Neural progenitor cell (in vitro differentiated cells): Measurements from ENCODE around the gene MYBL2. TPM values are rescaled to one million over a fixed set of nuclear protein-coding genes. Genes with fewer than 3 reads are reported as not detected.

Source experiments
- DNase-seq: peaks from one replicate; pipeline ENCODE4 v3.0.0-alpha.2; 2016; ENCODE audit warnings: low spot score
- H2AFZ ChIP-seq: fragments of 200-600 bp; sonication (generic); replicated peaks from 2 replicates; pipeline ENCODE4 v1.6.1; 2016; ENCODE audit warnings: antibody characterized with exemption
- H3F3A ChIP-seq: fragments of 200-600 bp; sonication (generic); 2 replicates; pipeline ENCODE4 v1.6.1; 2016; ENCODE audit warnings: antibody characterized with exemption, low read depth
- H3K27ac ChIP-seq: fragments of 200-600 bp; sonication (generic); 2 replicates; pipeline ENCODE4 v1.5.1; 2016; ENCODE audit warnings: mild to moderate bottlenecking
- H3K27me3 ChIP-seq: fragments of 200-600 bp; sonication (generic); 2 replicates; pipeline ENCODE4 v1.6.1; 2016; ENCODE audit warnings: mild to moderate bottlenecking, moderate library complexity
- H3K36me3 ChIP-seq: fragments of 200-600 bp; sonication (generic); 2 replicates; pipeline ENCODE4 v1.5.1; 2016
- H3K4me1 ChIP-seq: fragments of 200-600 bp; sonication (generic); 2 replicates; pipeline ENCODE4 v1.6.1; 2016; ENCODE audit warnings: mixed run types
- H3K4me2 ChIP-seq: fragments of 200-600 bp; sonication (generic); 2 replicates; pipeline ENCODE4 v1.6.1; 2016
- H3K4me3 ChIP-seq: fragments of 200-600 bp; sonication (generic); 2 replicates; pipeline ENCODE4 v1.5.1; 2016
- H3K79me2 ChIP-seq: fragments of 200-600 bp; sonication (generic); 2 replicates; pipeline ENCODE4 v1.6.1; 2016; ENCODE audit warnings: low read depth
- H3K9ac ChIP-seq: fragments of 200-600 bp; sonication (generic); 2 replicates; pipeline ENCODE4 v1.6.1; 2016
- H3K9me3 ChIP-seq: fragments of 200-600 bp; sonication (generic); 2 replicates; pipeline ENCODE4 v1.5.1; 2016; ENCODE audit warnings: low read depth
- H4K20me1 ChIP-seq: fragments of 200-600 bp; sonication (generic); 2 replicates; pipeline ENCODE4 v1.6.1; 2016; ENCODE audit warnings: low read depth
- H3K27ac Mint-ChIP-seq: 3 replicates; pipeline ENCODE4 v1.8.0; 2021; ENCODE audit warnings: mixed read lengths
- H3K27me3 Mint-ChIP-seq: 2 replicates; pipeline ENCODE4 v1.8.0; 2022; ENCODE audit warnings: low read depth, mild to moderate bottlenecking, inconsistent platforms, moderate library complexity, mixed read lengths; ENCODE audit not compliant: insufficient read depth
- H3K36me3 Mint-ChIP-seq: 3 replicates; pipeline ENCODE4 v1.8.0; 2021; ENCODE audit warnings: mixed read lengths
- H3K4me1 Mint-ChIP-seq: 3 replicates; pipeline ENCODE4 v1.8.0; 2021; ENCODE audit warnings: mixed read lengths
- H3K4me3 Mint-ChIP-seq: 3 replicates; pipeline ENCODE4 v1.8.0; 2021; ENCODE audit warnings: mild to moderate bottlenecking, moderate library complexity, mixed read lengths
- H3K9me3 Mint-ChIP-seq: 3 replicates; pipeline ENCODE4 v1.8.0; 2020; ENCODE audit warnings: mixed read lengths
- CTCF ChIP-seq: fragments of 200-600 bp; sonication (generic); IDR thresholded peaks from 2 replicates; pipeline ENCODE4 v1.5.1; 2017; ENCODE audit warnings: antibody characterized with exemption, mild to moderate bottlenecking
- EZH2 ChIP-seq: fragments of 200-600 bp; sonication (generic); IDR thresholded peaks from 2 replicates; pipeline ENCODE4 v1.6.1; 2017; ENCODE audit warnings: antibody characterized with exemption, mild to moderate bottlenecking, moderate library complexity
- EZH2phosphoT487 ChIP-seq: fragments of 200-600 bp; sonication (generic); IDR thresholded peaks from 2 replicates; pipeline ENCODE4 v1.6.1; 2017; ENCODE audit warnings: antibody characterized with exemption
- total RNA-seq: library from RNA; depleted of rRNA; stranded (reverse); fragments of >200 nt; gene quantifications from 2 replicates; pipeline ENCODE4 v1.2.3, GENCODE V29; 2015; ENCODE audit warnings: low replicate concordance

The MYBL2 gene
- total RNA-seq, 1 donor from 2014 or later, result 28.8 TPM

DNA sequence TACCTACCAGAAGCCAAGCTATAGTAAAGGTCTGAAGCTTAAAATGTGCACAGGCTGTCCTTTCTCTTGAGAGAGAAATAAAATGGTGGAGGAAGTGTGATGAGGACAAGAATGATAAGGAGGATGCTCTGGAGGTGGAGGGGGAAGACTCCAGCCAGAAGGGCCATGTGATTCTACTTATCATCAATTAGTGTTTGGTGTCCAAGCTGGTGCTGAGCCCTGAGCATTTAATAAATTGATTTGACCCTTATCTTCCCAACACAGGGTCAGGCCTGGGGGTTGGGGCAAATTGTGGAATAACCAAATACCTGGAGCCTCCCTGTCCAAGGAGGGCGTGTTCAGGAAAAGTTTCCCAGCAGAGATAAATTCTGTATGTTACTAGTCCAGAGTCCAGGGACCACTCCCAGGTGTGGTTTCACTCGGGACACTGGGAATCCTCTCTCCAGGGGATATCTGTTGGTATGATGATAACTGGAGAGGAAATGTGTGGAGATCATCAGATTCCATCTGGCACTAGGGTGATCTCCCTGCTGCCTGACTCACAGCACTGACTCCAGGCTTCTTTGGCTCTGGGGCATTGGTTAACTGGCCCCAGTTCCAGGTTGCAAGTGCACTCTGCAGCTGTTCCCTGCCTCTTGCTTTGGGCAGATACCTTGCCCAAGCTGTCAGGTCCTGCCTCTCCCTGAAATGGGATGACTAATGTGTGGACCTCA is 3.8 kb upstream of the MYBL2 start:
- peaks cover 2% of the 10 kb centered on the region for H3K27me3 Mint-ChIP-seq
- no peak for DNase-seq
- no peaks in the 10 kb centered on the region for H3K9me3 Mint-ChIP-seq

DNA sequence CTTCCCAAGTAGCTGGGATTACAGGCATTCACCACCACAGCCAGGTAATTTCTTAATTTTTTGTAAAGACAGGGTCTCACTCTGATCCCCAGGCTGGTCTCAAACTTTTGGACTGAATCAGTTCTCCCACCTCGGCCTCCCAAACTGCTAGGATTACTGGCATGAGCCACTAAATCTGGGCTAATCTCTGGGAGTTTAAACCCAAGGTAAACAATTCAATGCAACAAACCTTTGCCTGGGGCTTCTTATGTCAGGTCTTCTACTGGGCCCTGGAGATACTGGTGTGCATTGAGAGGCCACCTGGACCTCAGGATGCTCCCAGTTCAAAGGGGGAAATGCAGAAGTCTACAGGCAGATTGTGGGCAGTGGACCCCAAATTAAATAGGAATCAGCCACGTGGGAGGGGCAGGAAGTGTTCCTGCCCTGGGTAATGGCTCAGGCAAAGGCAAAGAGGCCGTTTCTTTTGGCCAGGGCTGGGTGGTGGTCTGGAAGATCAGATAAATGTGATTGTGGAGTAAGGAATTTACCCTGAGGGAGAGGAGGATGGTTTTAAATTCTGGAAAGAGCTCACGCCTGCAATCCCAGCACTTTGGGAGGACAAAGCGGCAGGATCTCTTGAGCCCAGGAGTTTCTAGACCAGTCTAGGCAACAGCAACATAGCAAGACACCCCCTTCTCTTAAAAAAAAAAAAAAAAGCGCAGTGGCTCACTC is 1.3 kb upstream of the MYBL2 start:
- H3K36me3 Mint-ChIP-seq, result peaks cover 2% of the 10 kb centered on the region
- H3K9me3 Mint-ChIP-seq, result no peaks in the 10 kb centered on the region

More for the DNA sequence above, 3.8 kb upstream of the MYBL2 start:
- peaks cover 23% of the 10 kb centered on the region for H3K27me3 ChIP-seq
- H3K9me3 ChIP-seq, result no peaks in the 10 kb centered on the region
- H3K36me3 ChIP-seq, result no peaks in the 10 kb centered on the region
- H3K4me3 Mint-ChIP-seq, result no peak overlapping the region
- no peak overlapping the region for H3K4me3 ChIP-seq
- no peak overlapping the region for H3K27ac Mint-ChIP-seq
- no peaks in the 10 kb centered on the region for H4K20me1 ChIP-seq
- no peak overlapping the region for H3K9ac ChIP-seq
- no peaks in the 10 kb centered on the region for H3K4me1 Mint-ChIP-seq
- H3K36me3 Mint-ChIP-seq, result no peaks in the 10 kb centered on the region
- TF ChIP-seq EZH2phosphoT487 (no peak), EZH2 (no peak), CTCF (no peak)
- no peak overlapping the region for H3K27ac ChIP-seq
- H3F3A ChIP-seq, result no peaks in the 10 kb centered on the region
- H2AFZ ChIP-seq, result no peak overlapping the region
- no peak overlapping the region for H3K4me2 ChIP-seq
- H3K79me2 ChIP-seq, result peaks cover 10% of the 10 kb centered on the region
- H3K4me1 ChIP-seq, result no peaks in the 10 kb centered on the region

DNA sequence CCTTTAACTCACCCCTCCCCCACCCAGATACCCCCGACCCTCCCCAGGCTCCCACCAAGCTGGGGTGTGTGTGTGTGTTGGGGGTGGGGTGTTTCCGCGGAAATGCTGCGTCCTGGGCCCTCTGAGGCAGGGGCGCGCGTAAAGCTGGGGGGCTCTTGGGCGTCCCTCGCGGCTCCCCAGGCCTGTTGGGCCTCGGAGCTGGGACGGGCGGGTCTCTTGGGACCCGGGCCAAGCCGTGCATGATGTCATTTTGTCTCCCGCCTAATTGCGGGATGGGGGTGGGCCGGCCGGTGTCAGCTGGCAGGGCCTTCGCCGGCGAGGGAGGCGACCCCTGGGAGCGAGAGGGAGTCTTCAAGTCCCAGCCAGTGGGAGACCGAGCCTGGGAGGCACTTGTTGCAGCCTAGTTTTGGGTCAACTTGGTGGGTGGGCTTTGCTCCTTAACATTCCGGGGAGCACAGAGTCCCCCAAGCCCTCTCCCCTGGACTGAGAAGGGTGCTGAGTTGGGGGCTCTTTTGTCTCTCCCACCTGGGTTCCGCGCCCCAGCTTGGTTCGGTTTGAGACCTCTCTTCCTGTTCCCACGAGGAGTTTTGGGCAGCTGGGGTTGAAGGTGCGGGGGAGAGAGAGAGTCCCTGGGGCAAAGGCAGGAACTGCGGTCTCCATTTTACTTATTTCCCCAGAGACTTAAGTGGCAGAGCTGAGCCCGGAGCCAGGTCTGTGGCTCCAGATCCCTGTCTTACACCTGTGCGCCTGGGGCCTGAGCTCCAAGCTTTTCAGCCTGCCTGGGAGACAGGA is 623 bp downstream of the MYBL2 start:
- no peaks in the 10 kb centered on the region for H3K9me3 Mint-ChIP-seq
- H3K27me3 Mint-ChIP-seq, result peaks cover 2% of the 10 kb centered on the region
- Histone ChIP-seq H3K9ac (peak overlapping the region; percentile 50), H2AFZ (peak overlapping the region; percentile 76), H3F3A (no peaks in the 10 kb centered on the region), H3K4me3 (peak overlapping the region; percentile 68), H3K4me2 (peak overlapping the region; percentile 97), H4K20me1 (no peaks in the 10 kb centered on the region), H3K27ac (no peak overlapping the region), H3K27me3 (peaks cover 23% of the 10 kb centered on the region), H3K79me2 (peaks cover 46% of the 10 kb centered on the region), H3K9me3 (no peaks in the 10 kb centered on the region), H3K36me3 (no peaks in the 10 kb centered on the region), H3K4me1 (no peaks in the 10 kb centered on the region)
- TF ChIP-seq EZH2phosphoT487 (no peak), CTCF (no peak), EZH2 (no peak)
- peak; percentile 67 for DNase-seq
- peaks cover 2% of the 10 kb centered on the region for H3K36me3 Mint-ChIP-seq
- H3K4me3 Mint-ChIP-seq, result peak overlapping the region; percentile 90
- peaks cover 2% of the 10 kb centered on the region for H3K4me1 Mint-ChIP-seq
- no peak overlapping the region for H3K27ac Mint-ChIP-seq

More for the DNA sequence above, 1.3 kb upstream of the MYBL2 start:
- no peaks in the 10 kb centered on the region for H3K36me3 ChIP-seq
- DNase-seq, result no peak
- H3F3A ChIP-seq, result no peaks in the 10 kb centered on the region
- TF ChIP-seq CTCF, result no peak
- TF ChIP-seq EZH2, result no peak
- no peak for TF ChIP-seq EZH2phosphoT487
- no peaks in the 10 kb centered on the region for H3K9me3 ChIP-seq
- H3K79me2 ChIP-seq, result peaks cover 35% of the 10 kb centered on the region
- no peak overlapping the region for H3K4me2 ChIP-seq
- no peak overlapping the region for H3K27ac ChIP-seq
- H3K9ac ChIP-seq, result no peak overlapping the region
- H3K4me3 ChIP-seq, result no peak overlapping the region
- Mint-ChIP-seq H3K27ac (no peak overlapping the region), H3K4me1 (peaks cover 2% of the 10 kb centered on the region), H3K27me3 (peaks cover 2% of the 10 kb centered on the region), H3K4me3 (peak overlapping the region; percentile 49)
- peaks cover 23% of the 10 kb centered on the region for H3K27me3 ChIP-seq
- no peaks in the 10 kb centered on the region for H3K4me1 ChIP-seq
- no peak overlapping the region for H2AFZ ChIP-seq
- no peaks in the 10 kb centered on the region for H4K20me1 ChIP-seq
